GM19240 (cell line): Measurements from ENCODE around the gene LCORL.
"Not testable (repeated sequence)": the region's sequence is repeated elsewhere in the genome, so short reads cannot be mapped to it uniquely, and the experiment has no call there.

Experiments used
- DNase-seq: peaks from one replicate; pipeline ENCODE4 v3.0.0; 2011; ENCODE audit warnings: low spot score; ENCODE audit not compliant: insufficient read length

LCORL gene

GRCh38 chr4:18021720-18022571, at the start of gene LCORL:
TSS of gene LCORL (minus strand) at chr4:18021755. CDS start at chr4:18021751, 4 bp downstream.
- DNase-seq, result peak; percentile 49

GRCh38 chr4:18069810-18070209, 48.3 kb upstream of the LCORL start:
- DNase-seq, result no peak

GRCh38 chr4:18067031-18067430, 45.5 kb upstream of the LCORL start:
- DNase-seq, result no peak

- no peak for DNase-seq
These were observed 41.5 kb upstream of the LCORL start for GRCh38 chr4:18063079-18063478.

- peak; percentile 15 for DNase-seq
These were observed 36.4 kb upstream of the LCORL start for GRCh38 chr4:18057821-18058533.

GRCh38 chr4:18056030-18056429, 34.5 kb upstream of the LCORL start:
- DNase-seq, result no peak

GRCh38 chr4:18052158-18052557, 30.6 kb upstream of the LCORL start:
- no peak for DNase-seq

GRCh38 chr4:18051281-18051680, 29.7 kb upstream of the LCORL start:
- DNase-seq, result no peak

GRCh38 chr4:18050448-18050847, 28.9 kb upstream of the LCORL start:
- DNase-seq, result no peak

GRCh38 chr4:18049446-18049845, 27.9 kb upstream of the LCORL start:
- DNase-seq, result no peak

- DNase-seq, result no peak
These were observed 21.2 kb upstream of the LCORL start for GRCh38 chr4:18042754-18043153.

- DNase-seq, result no peak
These were observed 20.5 kb upstream of the LCORL start for GRCh38 chr4:18042012-18042411.

GRCh38 chr4:18041114-18041513, 19.6 kb upstream of the LCORL start:
- no peak for DNase-seq

GRCh38 chr4:18039113-18039512, 17.6 kb upstream of the LCORL start:
- no peak for DNase-seq

GRCh38 chr4:18036369-18036768, 14.8 kb upstream of the LCORL start:
- not testable (repeated sequence) for DNase-seq

- no peak for DNase-seq
These were observed 12.5 kb upstream of the LCORL start for GRCh38 chr4:18034099-18034498.

GRCh38 chr4:18033111-18034085, 11.8 kb upstream of the LCORL start:
- no peak for DNase-seq

GRCh38 chr4:18025288-18025687, 3.7 kb upstream of the LCORL start:
- DNase-seq, result no peak

GRCh38 chr4:18022572-18023050, 1.1 kb upstream of the LCORL start:
- DNase-seq, result no peak

GRCh38 chr4:18021470-18021719, 160 bp downstream of the LCORL start:
- no peak for DNase-seq

- no peak for DNase-seq
These were observed 685 bp downstream of the LCORL start for GRCh38 chr4:18020671-18021469.
